Stimulated activated CD8-positive, alpha-beta memory T cell treated with anti-CD3 and anti-CD28 coated beads, Interleukin-15, amount 100 ng/mL, for 1 hour (primary cell): Measurements from ENCODE around the gene PDGFA.
"Not testable (repeated sequence)": the region's sequence is repeated elsewhere in the genome, so short reads cannot be mapped to it uniquely, and the experiment has no call there.

Source experiments
- DNase-seq: peaks from one replicate; pipeline ENCODE4 v3.0.0-alpha.2; 2020; ENCODE audit warnings: low read depth

The PDGFA gene

DNA sequence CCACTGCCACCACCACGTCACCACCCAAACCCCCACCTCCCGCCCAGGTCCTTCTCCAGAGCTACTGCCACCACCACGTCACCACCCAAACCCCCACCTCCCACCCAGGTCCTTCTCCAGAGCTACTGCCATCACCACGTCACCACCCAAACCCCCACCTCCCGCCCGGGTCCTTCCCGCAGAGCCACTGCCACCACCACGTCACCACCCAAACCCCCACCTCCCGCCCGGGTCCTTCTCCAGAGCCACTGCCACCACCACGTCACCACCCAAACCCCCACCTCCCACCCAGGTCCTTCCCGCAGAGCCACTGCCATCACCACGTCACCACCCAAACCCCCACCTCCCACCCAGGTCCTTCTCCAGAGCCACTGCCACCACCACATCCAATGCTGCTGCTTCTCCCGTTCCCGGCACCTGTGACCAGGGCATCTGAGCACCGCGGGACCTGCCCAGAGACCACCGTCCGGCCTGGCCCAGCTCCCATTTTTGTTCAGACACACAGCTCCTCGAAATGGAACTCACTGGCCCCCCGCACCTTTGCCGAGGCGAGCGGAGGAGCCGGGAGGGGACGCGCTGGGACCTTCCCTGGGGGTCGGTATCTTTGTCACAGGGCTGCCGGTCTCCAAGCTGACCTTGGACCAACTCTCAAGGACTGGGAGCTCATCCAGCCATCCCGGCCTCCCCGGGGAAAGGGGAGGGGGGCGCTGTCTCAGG, 32.7 kb upstream of the PDGFA start:
- not testable (repeated sequence) for DNase-seq

DNA sequence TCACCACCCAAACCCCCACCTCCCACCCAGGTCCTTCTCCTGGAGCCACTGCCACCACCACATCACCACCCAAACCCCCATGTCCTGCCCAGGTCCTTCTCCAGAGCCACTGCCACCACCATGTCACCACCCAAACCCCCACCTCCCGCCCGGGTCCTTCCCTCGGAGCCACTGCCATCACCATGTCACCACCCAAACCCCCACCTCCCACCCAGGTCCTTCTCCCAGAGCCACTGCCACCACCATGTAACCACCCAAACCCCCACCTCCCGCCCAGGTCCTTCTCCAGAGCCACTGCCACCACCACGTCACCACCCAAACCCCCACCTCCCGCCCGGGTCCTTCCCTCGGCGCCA, 31.9 kb upstream of the PDGFA start:
- DNase-seq: not testable (repeated sequence)

- DNase-seq: no peak
Measured at GRCh38 chr7:550881-551614, 31.4 kb upstream of the PDGFA start.

- no peak for DNase-seq
Measured at GRCh38 chr7:549891-550625, 30.4 kb upstream of the PDGFA start.

DNA sequence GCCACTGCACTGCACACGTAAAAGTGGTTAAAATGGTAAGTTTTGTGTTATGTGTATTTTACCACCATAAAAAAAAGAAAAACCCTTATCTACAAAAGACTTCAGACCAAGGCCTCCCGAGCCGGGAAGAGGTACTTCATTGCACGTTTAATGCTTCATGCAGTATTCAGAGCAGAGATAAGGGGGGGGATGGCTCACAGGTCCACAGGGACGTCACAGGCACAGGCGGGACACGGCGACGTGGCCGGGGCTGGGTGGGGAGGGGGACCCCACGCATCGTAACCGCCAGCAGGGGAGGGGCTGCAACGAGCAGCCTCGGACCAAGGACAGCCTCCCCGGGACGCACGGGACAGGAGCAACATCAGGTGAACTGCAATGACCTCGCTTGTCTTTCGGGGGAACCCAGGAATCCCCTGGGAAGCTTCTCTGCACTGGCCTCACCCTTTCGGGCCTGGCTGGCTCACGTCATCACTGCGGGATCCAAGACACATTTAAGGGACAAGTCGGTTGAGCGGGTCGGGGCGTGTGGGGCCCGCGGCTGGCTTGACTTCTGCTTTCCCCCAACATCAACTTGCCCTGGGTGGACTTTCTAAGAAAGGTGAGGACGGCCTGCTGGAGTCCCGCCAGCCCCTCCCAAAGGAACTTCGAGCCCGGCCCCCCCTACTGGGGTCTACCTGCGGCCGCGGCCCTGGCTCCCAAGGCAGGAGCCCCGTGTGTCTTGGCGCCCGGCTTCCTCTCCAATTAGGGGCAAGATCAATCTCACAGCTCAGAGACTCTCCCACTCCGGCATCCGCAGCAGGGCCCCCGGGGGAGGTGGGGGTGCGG, 29.6 kb upstream of the PDGFA start:
- DNase-seq: no peak

GRCh38 chr7:548401-548800, 28.8 kb upstream of the PDGFA start:
- no peak for DNase-seq

DNA sequence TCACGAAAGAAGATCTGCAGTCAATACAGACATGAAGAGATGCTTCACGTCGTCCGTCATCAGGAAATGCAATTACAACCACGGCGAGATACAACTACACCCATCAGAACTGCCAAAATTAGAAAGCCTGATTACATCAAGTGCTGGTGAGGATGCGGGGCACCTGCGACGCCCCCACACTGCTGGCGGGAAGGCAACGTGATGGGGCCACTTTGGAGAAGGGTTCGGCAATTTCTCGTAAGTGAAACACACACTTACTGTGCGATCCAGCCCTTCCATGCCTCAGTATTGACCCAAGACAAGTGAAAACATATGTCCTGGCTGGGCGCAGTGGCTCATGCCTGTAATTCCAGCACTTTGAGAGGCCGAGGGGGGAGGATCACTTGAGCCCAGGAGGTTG, 25.8 kb upstream of the PDGFA start:
- no peak for DNase-seq

GRCh38 chr7:544338-545221, 24.9 kb upstream of the PDGFA start:
- DNase-seq: no peak

- no peak for DNase-seq
Measured at GRCh38 chr7:543501-544337, 24.1 kb upstream of the PDGFA start.

- no peak for DNase-seq
Measured at GRCh38 chr7:542713-543500, 23.3 kb upstream of the PDGFA start.

DNA sequence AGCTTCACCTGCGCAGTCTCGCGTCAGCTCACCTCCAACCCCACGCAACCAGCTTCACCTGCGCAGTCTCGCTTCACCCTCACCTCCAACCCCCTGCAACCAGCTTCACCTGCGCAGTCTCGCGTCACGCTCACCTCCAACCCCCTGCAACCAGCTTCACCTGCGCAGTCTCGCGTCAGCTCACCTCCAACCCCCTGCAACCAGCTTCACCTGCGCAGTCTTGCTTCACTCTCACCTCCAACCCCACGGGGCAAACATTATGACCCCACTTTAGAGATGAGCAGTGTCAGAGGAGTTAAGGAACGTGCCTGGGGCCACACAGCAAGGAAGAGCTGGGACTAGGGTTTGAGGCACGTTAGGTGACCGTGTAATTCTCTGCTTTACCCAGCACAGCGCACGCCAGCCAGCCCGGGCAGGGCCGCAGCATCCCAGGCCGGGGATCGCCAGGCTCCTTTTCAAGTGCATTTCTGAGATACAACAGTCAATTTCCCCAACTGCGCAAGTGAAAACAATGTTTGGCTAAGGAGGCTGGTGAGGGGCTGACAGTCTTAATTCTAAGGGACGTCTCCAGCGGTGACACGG, 22.6 kb upstream of the PDGFA start:
- DNase-seq: no peak

DNA sequence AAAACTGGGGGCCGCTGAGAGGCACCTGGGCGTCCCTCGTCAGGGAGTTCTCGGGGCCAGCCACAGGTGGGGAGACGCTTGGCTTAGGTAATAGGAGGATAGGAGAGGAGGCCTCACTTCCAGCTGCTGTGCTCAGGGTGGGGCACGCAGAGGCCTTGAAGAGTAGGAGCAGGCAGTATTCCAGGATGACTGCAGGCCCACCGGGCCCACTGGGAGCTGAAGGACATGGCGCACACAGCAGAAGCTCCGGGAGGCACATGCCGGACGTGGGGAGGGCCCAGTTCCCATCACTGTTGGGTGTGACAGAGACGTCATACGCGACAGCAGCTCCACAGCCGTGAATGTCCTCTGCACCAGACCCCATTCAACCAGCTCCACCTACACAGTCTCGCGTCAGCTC, 22.0 kb upstream of the PDGFA start:
- no peak for DNase-seq

GRCh38 chr7:540997-541396, 21.4 kb upstream of the PDGFA start:
- DNase-seq: no peak

GRCh38 chr7:540579-540978, 20.9 kb upstream of the PDGFA start:
- no peak for DNase-seq

- no peak for DNase-seq
Measured at GRCh38 chr7:539731-540411, 20.2 kb upstream of the PDGFA start.

DNA sequence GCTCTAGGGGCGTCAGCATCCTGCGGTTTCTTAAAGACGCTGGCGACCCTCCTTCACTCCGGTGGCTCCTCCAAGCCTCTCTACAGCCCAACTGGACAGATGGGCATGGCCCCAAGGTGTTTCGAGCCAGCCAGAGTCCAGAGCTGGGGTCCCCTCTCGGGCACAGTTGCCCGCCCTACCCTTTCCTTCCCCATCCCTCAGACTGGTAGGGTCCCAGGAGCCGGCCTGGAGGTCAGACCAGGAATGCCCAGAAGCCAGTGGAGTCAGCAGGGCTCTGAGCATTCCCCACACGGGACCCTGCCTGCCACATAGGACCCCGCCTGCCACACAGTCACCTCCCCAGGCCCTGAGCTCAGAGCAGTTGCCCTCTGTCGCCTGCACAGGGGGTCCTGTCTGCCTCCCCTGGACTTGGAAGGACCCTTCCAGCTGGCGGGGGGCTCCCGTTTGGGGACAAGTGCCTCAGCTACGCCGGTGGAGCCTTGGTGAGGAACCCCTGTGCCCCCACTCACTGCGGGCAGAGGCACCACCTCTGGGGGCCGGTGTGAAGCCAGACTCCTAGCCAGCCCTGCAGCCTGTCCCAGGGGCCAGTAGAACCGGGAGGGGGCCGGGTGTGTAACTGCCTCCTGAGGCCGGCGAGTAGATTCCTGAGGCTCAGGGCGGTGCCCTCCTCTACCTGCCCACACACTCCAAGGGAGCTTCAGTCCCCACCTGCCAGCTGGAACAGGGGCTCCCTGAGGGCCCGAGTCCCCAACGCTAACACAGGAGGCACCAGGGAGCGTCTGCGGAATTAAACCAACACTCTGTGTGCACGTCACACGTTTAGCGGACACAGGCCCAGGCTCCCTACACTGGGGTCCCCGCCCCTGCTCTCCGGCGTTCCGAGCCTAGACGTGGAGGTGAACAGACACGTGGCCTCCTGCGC, 19.4 kb upstream of the PDGFA start:
- DNase-seq: no peak

DNA sequence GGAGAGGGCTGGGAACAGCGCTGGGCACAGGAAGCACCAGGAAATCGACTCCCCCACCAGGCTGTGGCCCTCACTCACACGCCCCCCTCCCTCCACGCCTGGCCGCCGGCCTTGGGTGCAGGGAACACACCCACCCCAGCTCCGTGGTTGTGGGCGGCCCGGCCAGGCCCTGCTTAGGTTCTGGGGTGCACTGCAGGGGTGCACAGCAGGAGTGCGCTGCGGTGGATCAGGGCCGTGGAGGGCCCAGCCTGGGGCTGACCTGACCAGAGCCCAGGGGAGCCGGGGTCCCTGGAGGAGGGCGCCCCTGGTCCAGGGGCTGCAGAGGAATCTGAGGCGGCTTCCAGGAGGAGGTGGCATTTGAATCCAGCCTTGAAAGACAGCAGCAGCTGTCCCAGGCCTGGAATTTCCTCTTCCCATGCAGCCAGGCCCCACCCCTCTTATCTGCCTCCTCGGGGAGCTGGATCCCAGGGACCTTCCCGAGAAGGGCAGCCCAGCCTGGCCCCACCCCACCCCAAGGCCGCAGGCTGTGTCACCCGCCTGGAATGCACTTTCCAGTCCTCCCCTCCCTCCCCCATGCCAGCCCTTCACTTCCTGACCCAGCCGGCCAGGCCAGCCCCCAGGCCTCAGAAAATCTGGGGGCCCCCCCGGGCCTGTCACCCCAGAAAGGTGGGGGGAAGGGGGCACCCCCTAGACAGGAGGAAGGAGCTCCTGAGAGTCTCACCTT, 18.4 kb upstream of the PDGFA start:
- no peak for DNase-seq
